Choroid plexus epithelial cell (primary cell): ENCODE measurements around the gene GDF11.
A peak's percentile ranks its signal among the peaks of the same experiment; 100 is the strongest.

ENCODE experiments used
- DNase-seq: peaks from one replicate; pipeline ENCODE4 v3.0.0-alpha.2; 2010; ENCODE audit warnings: low read depth
- H3K4me3 ChIP-seq: 2 replicates; pipeline ENCODE4 v1.5.1; 2011; ENCODE audit warnings: low read depth, mild to moderate bottlenecking, control low read depth, low read length, moderate library complexity
- TF ChIP-seq, protein P1 (sequence below): conservative IDR thresholded peaks from 2 replicates; pipeline ENCODE4 v1.5.1; 2011; ENCODE audit warnings: low read depth, mild to moderate bottlenecking, control low read depth, inconsistent platforms, low read length, moderate library complexity

Gene GDF11

GRCh38 chr12:55713721-55714120 lies 29.2 kb upstream of the GDF11 start:
- DNase-seq: peak; percentile 82
- H3K4me3 ChIP-seq: no peak overlapping the region
- TF ChIP-seq, protein P1, sequence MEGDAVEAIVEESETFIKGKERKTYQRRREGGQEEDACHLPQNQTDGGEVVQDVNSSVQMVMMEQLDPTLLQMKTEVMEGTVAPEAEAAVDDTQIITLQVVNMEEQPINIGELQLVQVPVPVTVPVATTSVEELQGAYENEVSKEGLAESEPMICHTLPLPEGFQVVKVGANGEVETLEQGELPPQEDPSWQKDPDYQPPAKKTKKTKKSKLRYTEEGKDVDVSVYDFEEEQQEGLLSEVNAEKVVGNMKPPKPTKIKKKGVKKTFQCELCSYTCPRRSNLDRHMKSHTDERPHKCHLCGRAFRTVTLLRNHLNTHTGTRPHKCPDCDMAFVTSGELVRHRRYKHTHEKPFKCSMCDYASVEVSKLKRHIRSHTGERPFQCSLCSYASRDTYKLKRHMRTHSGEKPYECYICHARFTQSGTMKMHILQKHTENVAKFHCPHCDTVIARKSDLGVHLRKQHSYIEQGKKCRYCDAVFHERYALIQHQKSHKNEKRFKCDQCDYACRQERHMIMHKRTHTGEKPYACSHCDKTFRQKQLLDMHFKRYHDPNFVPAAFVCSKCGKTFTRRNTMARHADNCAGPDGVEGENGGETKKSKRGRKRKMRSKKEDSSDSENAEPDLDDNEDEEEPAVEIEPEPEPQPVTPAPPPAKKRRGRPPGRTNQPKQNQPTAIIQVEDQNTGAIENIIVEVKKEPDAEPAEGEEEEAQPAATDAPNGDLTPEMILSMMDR: no peak

DNA sequence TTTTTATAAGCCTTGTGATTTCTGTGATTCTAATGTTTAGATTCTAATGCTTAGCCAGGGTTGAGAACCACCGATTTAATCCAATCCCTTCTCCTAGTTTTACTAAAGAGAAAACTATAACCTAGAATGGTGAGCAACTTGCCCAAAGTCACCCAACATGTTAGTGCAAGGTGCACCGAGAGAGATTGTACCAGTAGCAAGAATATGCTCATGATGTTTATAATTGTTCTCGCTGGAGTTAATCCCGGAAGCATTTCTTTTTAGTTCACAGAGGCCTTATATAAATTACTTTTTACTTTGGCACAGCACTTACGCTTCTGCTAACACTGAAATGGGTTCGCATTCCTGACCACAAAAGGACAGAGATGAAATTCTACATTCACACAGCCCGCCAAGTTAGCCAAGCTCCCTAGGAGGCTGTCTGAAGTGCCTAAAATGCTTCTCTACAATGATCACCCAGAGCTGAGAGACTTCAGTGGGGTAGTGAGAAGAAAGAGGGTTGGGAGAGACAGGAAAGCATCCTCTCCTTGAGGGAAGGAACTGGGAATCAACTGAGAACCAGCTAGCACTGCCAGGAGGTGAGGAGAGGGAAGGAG lies 27.7 kb upstream of the GDF11 start:
- peak; percentile 37 for DNase-seq
- H3K4me3 ChIP-seq: peak overlapping the region; percentile 78
- TF ChIP-seq, protein P1: no peak

DNA sequence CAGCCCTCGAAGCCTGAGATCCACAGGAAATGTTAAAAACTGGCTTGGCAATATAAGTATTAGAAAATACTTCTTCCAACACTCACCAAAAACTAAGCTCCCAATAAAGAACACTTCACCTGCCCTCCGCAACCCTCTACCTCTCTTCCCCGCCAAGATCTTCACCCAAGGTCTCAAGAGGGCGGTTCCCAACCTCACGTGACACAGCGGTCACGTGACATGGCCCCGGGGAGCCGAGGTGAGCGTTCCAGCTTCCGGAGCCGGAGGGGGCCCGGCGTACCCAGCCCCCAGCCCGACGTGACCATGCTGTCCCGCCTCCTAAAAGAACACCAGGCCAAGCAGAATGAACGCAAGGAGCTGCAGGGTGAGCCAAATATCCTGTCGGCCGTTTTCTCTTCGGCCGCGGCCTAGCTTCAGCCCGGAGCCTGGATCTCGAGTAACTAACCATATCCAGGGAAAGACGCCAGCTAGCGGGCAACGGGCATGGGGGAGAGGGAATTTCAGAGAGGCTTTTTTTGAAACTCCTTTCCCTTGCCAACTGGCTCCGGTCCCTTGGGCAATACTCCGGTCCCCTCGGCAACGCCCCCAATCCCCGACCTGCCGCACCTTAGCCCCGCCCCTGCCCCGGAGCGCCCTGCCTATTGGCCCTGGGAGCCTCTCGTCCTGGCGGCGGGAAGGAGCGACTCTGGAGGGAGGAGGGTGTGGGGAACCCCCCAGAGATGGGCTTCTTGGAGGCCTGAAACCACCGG lies 26.9 kb upstream of the GDF11 start, which contains the start of gene BLOC1S1:
TSS of gene BLOC1S1 (plus strand) at position 214 of the 749 bp plus-strand sequence. CDS start at position 220, 6 bp downstream.
- peak; percentile 96 for DNase-seq
- H3K4me3 ChIP-seq: peak within 1 kb of the TSS; percentile 78
- TF ChIP-seq, protein P1: no peak

DNA sequence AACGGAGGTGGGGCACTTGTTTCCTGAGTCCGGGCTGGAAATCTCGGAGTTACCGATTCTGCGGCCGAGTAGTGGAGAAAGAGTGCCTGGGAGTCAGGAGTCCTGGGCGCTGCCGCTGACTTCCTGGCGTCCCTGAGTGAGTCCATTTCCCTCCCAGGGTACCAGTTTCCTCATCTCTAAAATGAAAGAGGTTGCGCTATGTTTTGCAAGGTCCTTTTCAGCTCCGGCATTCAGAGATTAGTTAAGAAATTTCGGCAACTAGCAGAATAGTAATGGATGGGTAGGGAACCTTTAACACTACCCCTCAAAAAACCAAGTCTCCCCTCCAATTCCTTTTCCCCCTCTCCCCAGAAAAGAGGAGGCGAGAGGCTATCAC lies 26.4 kb upstream of the GDF11 start:
- no peak for DNase-seq
- H3K4me3 ChIP-seq: peak overlapping the region; percentile 78
- TF ChIP-seq, protein P1: no peak

DNA sequence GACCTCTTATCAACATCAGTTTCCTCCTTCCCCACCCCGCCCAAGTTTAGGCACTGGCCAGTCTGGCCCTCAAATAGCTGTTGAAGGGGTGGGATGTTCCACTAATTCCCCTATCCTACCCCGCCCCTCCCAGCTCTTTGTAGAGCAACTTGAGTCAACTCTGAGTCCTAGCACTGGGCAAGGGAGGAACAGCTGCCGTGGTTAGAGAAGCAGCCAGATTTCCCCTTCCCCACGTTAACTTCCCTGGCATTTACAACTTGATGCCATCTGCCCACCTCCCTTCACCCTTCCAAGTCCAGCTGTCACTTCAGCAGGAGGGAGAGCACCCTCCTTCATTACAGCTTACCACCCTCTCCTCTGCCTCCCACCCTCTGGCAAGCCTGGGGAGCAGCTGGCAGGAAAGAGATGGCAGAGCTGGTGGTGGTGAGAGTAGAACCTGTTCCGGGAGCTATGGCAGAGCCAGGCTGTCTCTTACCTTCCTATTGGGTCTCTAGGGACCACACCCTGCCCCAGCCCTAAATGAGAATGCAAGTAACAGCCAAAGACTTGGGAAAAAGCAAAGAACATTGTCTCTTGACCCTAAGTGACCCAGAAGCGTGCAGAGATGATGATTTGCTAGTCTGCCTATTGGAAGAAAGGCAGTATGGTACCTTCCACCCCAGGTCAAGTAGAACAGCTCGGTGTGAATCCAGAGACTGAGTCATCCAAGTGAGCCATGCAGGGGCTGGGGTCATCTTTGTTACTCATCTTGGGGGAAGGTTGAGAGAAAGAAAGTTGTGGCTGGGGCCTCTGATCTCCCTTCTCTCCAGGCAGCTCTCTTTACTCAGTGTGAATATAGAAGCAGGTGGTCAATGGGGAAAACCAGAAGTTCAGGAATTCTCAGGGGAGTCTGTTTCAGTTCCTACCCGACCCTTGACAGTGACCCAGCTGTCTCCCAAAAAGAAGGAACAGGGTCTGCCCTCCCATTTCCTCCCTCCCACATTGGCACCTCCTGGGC lies 25.6 kb upstream of the GDF11 start:
- H3K4me3 ChIP-seq: peak overlapping the region; percentile 78
- TF ChIP-seq, protein P1: no peak
- DNase-seq: peak; percentile 72

DNA sequence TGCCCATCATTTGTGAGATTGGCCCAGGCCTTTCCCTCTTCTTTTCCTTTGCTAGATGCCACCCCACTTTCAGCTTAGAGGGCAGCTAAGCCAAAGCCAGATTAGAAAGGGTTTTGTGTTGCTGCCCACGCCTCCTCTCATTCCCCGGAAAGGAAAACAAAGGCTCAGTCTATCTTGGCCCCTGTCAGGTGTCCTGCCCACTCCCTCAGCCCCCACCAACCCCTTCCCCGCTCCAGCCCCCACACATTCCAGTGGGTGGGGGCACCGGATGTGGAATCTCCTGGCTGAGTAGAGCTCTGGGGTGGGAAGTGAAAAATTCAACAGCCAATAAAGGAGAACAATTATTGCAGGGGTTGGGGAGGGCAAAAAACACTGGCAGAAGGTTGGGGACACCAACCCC lies 24.9 kb upstream of the GDF11 start:
- H3K4me3 ChIP-seq: no peak overlapping the region
- TF ChIP-seq, protein P1: no peak
- DNase-seq: no peak
